ENCODE results near the gene CREBZF.
"Not testable (repeated sequence)": the region's sequence is repeated elsewhere in the genome, so short reads cannot be mapped to it uniquely, and the experiment has no call there.

CREBZF gene

GRCh38 chr11:85619499-85619898 lies 45.4 kb downstream of the CREBZF start:
- no peak for DNase-seq

- not testable (repeated sequence) for DNase-seq
Measured at GRCh38 chr11:85611643-85612042, 53.3 kb downstream of the CREBZF start.
